HFFc6 (cell line): ENCODE measurements around the gene RPN1. TPM values are rescaled to one million over a fixed set of nuclear protein-coding genes. Genes with fewer than 3 reads are reported as not detected.
A peak's percentile ranks its signal among the peaks of the same experiment; 100 is the strongest.

ENCODE experiments used
- DNase-seq: peaks from one replicate; pipeline ENCODE4 v3.0.0-alpha.2; 2018
- H3K27ac Mint-ChIP-seq: 2 replicates; pipeline ENCODE4 v1.8.0; 2020; ENCODE audit warnings: mild to moderate bottlenecking, mixed read lengths
- H3K27me3 Mint-ChIP-seq: 2 replicates; pipeline ENCODE4 v1.8.0; 2021; ENCODE audit warnings: mild to moderate bottlenecking, moderate library complexity, mixed read lengths; ENCODE audit not compliant: insufficient read depth
- H3K36me3 Mint-ChIP-seq: 2 replicates; pipeline ENCODE4 v1.8.0; 2021; ENCODE audit warnings: low read depth, mixed read lengths
- H3K4me1 Mint-ChIP-seq: 2 replicates; pipeline ENCODE4 v1.8.0; 2020; ENCODE audit warnings: low read depth, mixed read lengths
- H3K4me3 Mint-ChIP-seq: 2 replicates; pipeline ENCODE4 v1.8.0; 2020; ENCODE audit warnings: mild to moderate bottlenecking, moderate library complexity, mixed read lengths
- H3K9me3 Mint-ChIP-seq: 2 replicates; pipeline ENCODE4 v1.8.0; 2020; ENCODE audit warnings: mild to moderate bottlenecking, mixed read lengths
- CTCF ChIP-seq: fragments of 200-600 bp; sonication (generic); IDR thresholded peaks from 2 replicates; pipeline ENCODE4 v1.5.0; 2021; ENCODE audit warnings: antibody characterized with exemption, mild to moderate bottlenecking
- total RNA-seq, 6 experiments: library from RNA; stranded (reverse); fragmentation: NEBNext Ultra II Directional; extraction: Animal tissue kit (Norgen Biotek cat#: 25700); gene quantifications; 2 replicates in 1 of 6; 3 replicates in 5 of 6; pipeline ENCODE4 v1.2.3, GENCODE V29; 2021

The RPN1 gene
- total RNA-seq, 6 experiments from 2014 or later, result 277 to 332 (median 315) TPM

GRCh38 chr3:128686465-128686864 lies 35.8 kb upstream of the RPN1 start:
- TF ChIP-seq CTCF, result no peak
- Mint-ChIP-seq H3K4me1 (peaks cover 3% of the 10 kb centered on the region), H3K27ac (no peak overlapping the region), H3K9me3 (no peaks in the 10 kb centered on the region), H3K27me3 (peaks cover 7% of the 10 kb centered on the region; the same call in 1 of the 2 replicates), H3K4me3 (no peak overlapping the region), H3K36me3 (0 out of 2 replicates have a peak, but pooled peaks cover under 1% of the 10 kb centered on the region)
- DNase-seq, result no peak

GRCh38 chr3:128684986-128685726 lies 34.5 kb upstream of the RPN1 start:
- Mint-ChIP-seq H3K27me3 (peaks cover 4% of the 10 kb centered on the region; the same call in 1 of the 2 replicates), H3K36me3 (0 out of 2 replicates have a peak, but pooled peaks cover 4% of the 10 kb centered on the region), H3K27ac (no peak overlapping the region), H3K9me3 (no peaks in the 10 kb centered on the region), H3K4me3 (no peak overlapping the region), H3K4me1 (peaks cover 7% of the 10 kb centered on the region)
- no peak for DNase-seq
- no peak for TF ChIP-seq CTCF

DNA sequence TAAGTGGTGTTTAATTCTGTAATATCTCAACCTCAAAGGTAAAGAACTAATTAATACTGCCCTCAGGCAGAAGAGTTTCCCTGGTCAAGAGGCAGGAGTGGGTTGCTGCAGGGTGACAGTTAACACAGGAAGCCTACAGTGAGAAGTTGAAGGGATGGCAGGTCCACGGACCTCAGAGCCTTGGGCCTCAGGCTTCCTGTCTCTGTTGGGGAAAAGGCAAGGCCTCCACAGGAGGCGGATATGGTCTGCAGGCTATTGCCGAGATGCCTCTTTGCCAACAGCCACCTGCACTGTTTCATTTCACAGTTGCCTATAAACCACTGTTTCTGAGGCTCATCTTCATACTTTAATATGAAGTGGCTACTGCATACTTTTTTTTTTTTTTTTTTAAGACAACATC lies 33.3 kb upstream of the RPN1 start:
- DNase-seq, result no peak
- Mint-ChIP-seq H3K4me1 (peaks cover 11% of the 10 kb centered on the region), H3K27ac (no peak overlapping the region), H3K27me3 (no peaks in the 10 kb centered on the region), H3K4me3 (no peak overlapping the region), H3K9me3 (no peaks in the 10 kb centered on the region), H3K36me3 (0 out of 2 replicates have a peak, but pooled peaks cover 4% of the 10 kb centered on the region)
- TF ChIP-seq CTCF, result no peak

DNA sequence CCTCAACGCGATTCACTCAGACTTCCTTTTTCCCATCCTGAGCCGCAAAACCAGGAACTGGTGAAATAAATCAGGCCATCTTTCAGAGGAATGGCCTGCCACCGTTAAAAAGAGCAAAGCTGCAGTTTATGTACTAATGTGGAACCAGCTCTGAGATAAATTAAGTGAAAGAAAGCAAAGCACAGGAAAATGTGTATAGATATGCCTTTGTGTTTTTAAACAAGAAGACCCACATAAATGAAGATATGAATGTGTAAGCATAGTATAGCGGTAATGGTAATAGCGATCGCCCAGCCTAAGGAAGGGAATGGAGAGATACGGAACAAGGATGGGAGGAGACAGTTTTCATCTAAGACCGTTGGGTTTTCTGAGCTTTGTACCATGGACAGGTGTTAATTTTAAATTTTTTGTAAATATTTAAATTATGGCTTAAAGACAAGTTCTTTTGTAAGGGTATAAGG lies 30.8 kb upstream of the RPN1 start:
- no peaks in the 10 kb centered on the region for H3K27me3 Mint-ChIP-seq
- H3K9me3 Mint-ChIP-seq, result no peaks in the 10 kb centered on the region
- 0 out of 2 replicates have a peak, but pooled peaks cover 4% of the 10 kb centered on the region for H3K36me3 Mint-ChIP-seq
- H3K4me3 Mint-ChIP-seq, result peak overlapping the region; percentile 89
- peaks cover 12% of the 10 kb centered on the region for H3K4me1 Mint-ChIP-seq
- DNase-seq, result no peak
- H3K27ac Mint-ChIP-seq, result peak overlapping the region; percentile 99
- TF ChIP-seq CTCF, result no peak

GRCh38 chr3:128680603-128681368 lies 30.2 kb upstream of the RPN1 start:
- Mint-ChIP-seq H3K4me3 (peak overlapping the region; percentile 89), H3K4me1 (peaks cover 12% of the 10 kb centered on the region), H3K9me3 (no peaks in the 10 kb centered on the region), H3K27ac (peak overlapping the region; percentile 99), H3K36me3 (0 out of 2 replicates have a peak, but pooled peaks cover 4% of the 10 kb centered on the region), H3K27me3 (no peaks in the 10 kb centered on the region)
- DNase-seq, result peak; percentile 98
- peak; percentile 97 for TF ChIP-seq CTCF
